HEK293 (cell line): ENCODE data around the gene NUDT13.

Experiments used
- SP3 ChIP-seq: fragments of 450-650 bp; formaldehyde crosslinking; IDR thresholded peaks from 2 replicates; pipeline ENCODE4 v1.5.1; 2016; ENCODE audit warnings: missing biosample characterization, missing genetic modification characterization
- YY1 ChIP-seq: fragments of 450-650 bp; formaldehyde crosslinking; IDR thresholded peaks from 2 replicates; pipeline ENCODE4 v1.5.1; 2018; ENCODE audit warnings: missing biosample characterization, missing genetic modification characterization
- ZNF140 ChIP-seq: fragments of 450-650 bp; formaldehyde crosslinking; IDR thresholded peaks from 2 replicates; pipeline ENCODE4 v1.5.1; 2016; ENCODE audit warnings: missing biosample characterization, missing genetic modification characterization
- ZNF311 ChIP-seq: fragments of 450-650 bp; formaldehyde crosslinking; IDR thresholded peaks from 2 replicates; pipeline ENCODE4 v1.5.1; 2017; ENCODE audit warnings: missing biosample characterization, missing genetic modification characterization, borderline replicate concordance
- ZNF354C ChIP-seq: fragments of 450-650 bp; formaldehyde crosslinking; IDR thresholded peaks from 2 replicates; pipeline ENCODE4 v1.5.1; 2016; ENCODE audit warnings: missing biosample characterization, missing genetic modification characterization, low read depth, borderline replicate concordance
- ZNF426 ChIP-seq: fragments of 450-650 bp; formaldehyde crosslinking; IDR thresholded peaks from 2 replicates; pipeline ENCODE4 v1.5.1; 2017; ENCODE audit warnings: missing biosample characterization, missing genetic modification characterization, mild to moderate bottlenecking, inconsistent platforms, moderate library complexity
- ZNF629 ChIP-seq: fragments of 450-650 bp; formaldehyde crosslinking; IDR thresholded peaks from 2 replicates; pipeline ENCODE4 v1.5.1; 2017; ENCODE audit warnings: missing biosample characterization, missing genetic modification characterization
- TF ChIP-seq, protein P1 (sequence below): fragments of 450-650 bp; formaldehyde crosslinking; IDR thresholded peaks from 2 replicates; pipeline ENCODE4 v1.5.1; 2016; ENCODE audit warnings: missing biosample characterization, missing genetic modification characterization
- TF ChIP-seq, protein P2 (sequence below): fragments of 450-650 bp; formaldehyde crosslinking; IDR thresholded peaks from 2 replicates; pipeline ENCODE4 v1.5.1; 2016; ENCODE audit warnings: missing biosample characterization, missing genetic modification characterization
- TF ChIP-seq, protein P3 (sequence below): fragments of 450-650 bp; formaldehyde crosslinking; IDR thresholded peaks from 2 replicates; pipeline ENCODE4 v1.5.1; 2017; ENCODE audit warnings: missing biosample characterization, mild to moderate bottlenecking, missing genetic modification characterization, moderate library complexity

DNA sequence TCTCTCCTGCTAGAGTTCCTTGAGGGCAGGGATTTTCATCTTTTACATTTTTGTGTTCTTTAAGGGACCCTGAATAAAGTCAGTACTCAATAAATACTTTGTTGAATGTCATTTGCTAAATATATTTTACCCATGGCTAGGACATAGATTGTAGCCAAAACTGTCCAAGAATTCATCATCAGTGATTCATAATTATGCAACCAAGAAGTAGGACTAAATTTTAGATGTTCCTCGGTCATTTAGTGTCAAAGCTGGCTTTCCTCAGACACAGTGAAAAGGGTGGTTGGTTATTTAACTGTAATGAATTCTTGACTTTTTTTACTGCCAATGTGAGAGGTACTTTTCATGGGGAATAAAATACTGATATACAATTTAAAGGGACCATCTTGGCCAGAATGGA lies 3.3 kb downstream of the NUDT13 start:
- TF ChIP-seq, protein P1, sequence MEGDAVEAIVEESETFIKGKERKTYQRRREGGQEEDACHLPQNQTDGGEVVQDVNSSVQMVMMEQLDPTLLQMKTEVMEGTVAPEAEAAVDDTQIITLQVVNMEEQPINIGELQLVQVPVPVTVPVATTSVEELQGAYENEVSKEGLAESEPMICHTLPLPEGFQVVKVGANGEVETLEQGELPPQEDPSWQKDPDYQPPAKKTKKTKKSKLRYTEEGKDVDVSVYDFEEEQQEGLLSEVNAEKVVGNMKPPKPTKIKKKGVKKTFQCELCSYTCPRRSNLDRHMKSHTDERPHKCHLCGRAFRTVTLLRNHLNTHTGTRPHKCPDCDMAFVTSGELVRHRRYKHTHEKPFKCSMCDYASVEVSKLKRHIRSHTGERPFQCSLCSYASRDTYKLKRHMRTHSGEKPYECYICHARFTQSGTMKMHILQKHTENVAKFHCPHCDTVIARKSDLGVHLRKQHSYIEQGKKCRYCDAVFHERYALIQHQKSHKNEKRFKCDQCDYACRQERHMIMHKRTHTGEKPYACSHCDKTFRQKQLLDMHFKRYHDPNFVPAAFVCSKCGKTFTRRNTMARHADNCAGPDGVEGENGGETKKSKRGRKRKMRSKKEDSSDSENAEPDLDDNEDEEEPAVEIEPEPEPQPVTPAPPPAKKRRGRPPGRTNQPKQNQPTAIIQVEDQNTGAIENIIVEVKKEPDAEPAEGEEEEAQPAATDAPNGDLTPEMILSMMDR, result no peak
- TF ChIP-seq, protein P2, sequence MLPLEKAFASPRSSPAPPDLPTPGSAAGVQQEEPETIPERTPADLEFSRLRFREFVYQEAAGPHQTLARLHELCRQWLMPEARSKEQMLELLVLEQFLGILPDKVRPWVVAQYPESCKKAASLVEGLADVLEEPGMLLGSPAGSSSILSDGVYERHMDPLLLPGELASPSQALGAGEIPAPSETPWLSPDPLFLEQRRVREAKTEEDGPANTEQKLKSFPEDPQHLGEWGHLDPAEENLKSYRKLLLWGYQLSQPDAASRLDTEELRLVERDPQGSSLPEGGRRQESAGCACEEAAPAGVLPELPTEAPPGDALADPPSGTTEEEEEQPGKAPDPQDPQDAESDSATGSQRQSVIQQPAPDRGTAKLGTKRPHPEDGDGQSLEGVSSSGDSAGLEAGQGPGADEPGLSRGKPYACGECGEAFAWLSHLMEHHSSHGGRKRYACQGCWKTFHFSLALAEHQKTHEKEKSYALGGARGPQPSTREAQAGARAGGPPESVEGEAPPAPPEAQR (tag by site-specific recombination), result no peak
- no peak for TF ChIP-seq ZNF629
- no peak for TF ChIP-seq ZNF426 (tag by site-specific recombination)
- TF ChIP-seq YY1 (tag by site-specific recombination), result no peak
- no peak for TF ChIP-seq SP3
- no peak for TF ChIP-seq ZNF311
- TF ChIP-seq ZNF140 (tag by site-specific recombination), result no peak
- no peak for TF ChIP-seq ZNF354C (tag by site-specific recombination)
- TF ChIP-seq, protein P3, sequence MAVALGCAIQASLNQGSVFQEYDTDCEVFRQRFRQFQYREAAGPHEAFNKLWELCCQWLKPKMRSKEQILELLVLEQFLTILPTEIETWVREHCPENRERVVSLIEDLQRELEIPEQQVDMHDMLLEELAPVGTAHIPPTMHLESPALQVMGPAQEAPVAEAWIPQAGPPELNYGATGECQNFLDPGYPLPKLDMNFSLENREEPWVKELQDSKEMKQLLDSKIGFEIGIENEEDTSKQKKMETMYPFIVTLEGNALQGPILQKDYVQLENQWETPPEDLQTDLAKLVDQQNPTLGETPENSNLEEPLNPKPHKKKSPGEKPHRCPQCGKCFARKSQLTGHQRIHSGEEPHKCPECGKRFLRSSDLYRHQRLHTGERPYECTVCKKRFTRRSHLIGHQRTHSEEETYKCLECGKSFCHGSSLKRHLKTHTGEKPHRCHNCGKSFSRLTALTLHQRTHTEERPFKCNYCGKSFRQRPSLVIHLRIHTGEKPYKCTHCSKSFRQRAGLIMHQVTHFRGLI, result no peak
